Fibroblast of skin of right quadriceps (primary cell): Measurements from ENCODE around the gene CSRNP3.

ENCODE experiments used
- DNase-seq: peaks from one replicate; pipeline ENCODE4 v3.0.0-alpha.2; 2013

The CSRNP3 gene

GRCh38 chr2:165697748-165698443 lies 228.4 kb downstream of the CSRNP3 start:
- DNase-seq, result no peak

- peak; percentile 41 for DNase-seq
Measured at GRCh38 chr2:165698444-165698884, 229.0 kb downstream of the CSRNP3 start.

- no peak for DNase-seq
Measured at GRCh38 chr2:165699946-165700345, 230.4 kb downstream of the CSRNP3 start.

- DNase-seq, result no peak
Measured at GRCh38 chr2:165700531-165700930, 231.0 kb downstream of the CSRNP3 start.

- DNase-seq, result no peak
Measured at GRCh38 chr2:165701147-165701546, 231.6 kb downstream of the CSRNP3 start.

GRCh38 chr2:165706960-165707487 lies 237.5 kb downstream of the CSRNP3 start:
- no peak for DNase-seq

GRCh38 chr2:165716091-165716490 lies 246.6 kb downstream of the CSRNP3 start:
- DNase-seq, result no peak

GRCh38 chr2:165718610-165719210 lies 249.2 kb downstream of the CSRNP3 start:
- DNase-seq, result no peak

GRCh38 chr2:165720511-165720910 lies 251.0 kb downstream of the CSRNP3 start:
- peak; percentile 84 for DNase-seq

- DNase-seq, result peak; percentile 61
Measured at GRCh38 chr2:165725421-165725820, 255.9 kb downstream of the CSRNP3 start.
